Measurements from ENCODE around the gene SETBP1. TPM values are rescaled to one million over a fixed set of nuclear protein-coding genes. Genes with fewer than 3 reads are reported as not detected.

Gene SETBP1
- total RNA-seq, 1 experiment from 2014 or later, result 0.23 TPM

DNA sequence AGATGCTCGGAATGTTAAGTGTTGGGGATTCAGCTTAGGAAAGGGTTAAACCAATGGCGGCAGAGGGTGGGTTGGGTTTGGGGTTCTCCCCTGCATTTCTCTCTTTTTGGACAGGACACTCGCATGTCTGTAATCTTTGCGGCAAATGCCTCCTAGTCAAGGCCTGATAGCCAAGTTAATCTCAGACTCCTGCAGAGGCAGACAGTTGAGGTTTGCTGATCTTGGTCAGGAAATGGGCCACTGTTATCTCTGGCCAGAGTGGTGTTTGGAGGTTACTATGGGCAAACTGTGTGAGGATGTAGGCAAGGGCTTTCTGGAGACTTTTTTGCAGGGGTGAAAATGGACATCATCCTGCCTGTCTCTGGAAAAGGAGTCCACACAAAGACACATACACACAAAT, 188.8 kb downstream of the SETBP1 start:
- DNase-seq (ENCODE audit: low read depth, low spot score) (no peak), ATAC-seq (no peak)
- in situ Hi-C loops (cut with HindIII; ENCODE audit: low pct_unique_long_range_greater_than_20kb, low sequenced_read_pairs), result no loop called here
- Histone ChIP-seq H3K27me3 (ENCODE audit: control insufficient read depth, insufficient read depth, low read length) (no peaks in the 10 kb centered on the region), H3K36me3 (ENCODE audit: control insufficient read depth, insufficient read depth, low read length) (no peaks in the 10 kb centered on the region), H3K4me1 (ENCODE audit: control insufficient read depth, insufficient read depth, low read length) (no peaks in the 10 kb centered on the region), H3K9me3 (ENCODE audit: control insufficient read depth, insufficient read depth, low read depth, low read length) (no peaks in the 10 kb centered on the region), H3K4me3 (ENCODE audit: low read depth in 2 of 2, low read length in 2 of 2) (no peak overlapping the region), H3K27ac (ENCODE audit: low read length) (no peak overlapping the region)
- POLR2A ChIA-PET, result no interaction called here
- intact Hi-C loops (cut with micrococcal nuclease; ENCODE audit: unreplicated experiment), result no loop called here
- BruUV-seq (replicated peaks), result no TSS peak
- no peak for TF ChIP-seq POLR2AphosphoS5 (IDR thresholded peaks at IDR 0.05; ENCODE audit: low read depth, low read length)
- TF ChIP-seq, protein P1, sequence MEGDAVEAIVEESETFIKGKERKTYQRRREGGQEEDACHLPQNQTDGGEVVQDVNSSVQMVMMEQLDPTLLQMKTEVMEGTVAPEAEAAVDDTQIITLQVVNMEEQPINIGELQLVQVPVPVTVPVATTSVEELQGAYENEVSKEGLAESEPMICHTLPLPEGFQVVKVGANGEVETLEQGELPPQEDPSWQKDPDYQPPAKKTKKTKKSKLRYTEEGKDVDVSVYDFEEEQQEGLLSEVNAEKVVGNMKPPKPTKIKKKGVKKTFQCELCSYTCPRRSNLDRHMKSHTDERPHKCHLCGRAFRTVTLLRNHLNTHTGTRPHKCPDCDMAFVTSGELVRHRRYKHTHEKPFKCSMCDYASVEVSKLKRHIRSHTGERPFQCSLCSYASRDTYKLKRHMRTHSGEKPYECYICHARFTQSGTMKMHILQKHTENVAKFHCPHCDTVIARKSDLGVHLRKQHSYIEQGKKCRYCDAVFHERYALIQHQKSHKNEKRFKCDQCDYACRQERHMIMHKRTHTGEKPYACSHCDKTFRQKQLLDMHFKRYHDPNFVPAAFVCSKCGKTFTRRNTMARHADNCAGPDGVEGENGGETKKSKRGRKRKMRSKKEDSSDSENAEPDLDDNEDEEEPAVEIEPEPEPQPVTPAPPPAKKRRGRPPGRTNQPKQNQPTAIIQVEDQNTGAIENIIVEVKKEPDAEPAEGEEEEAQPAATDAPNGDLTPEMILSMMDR (IDR thresholded peaks at IDR 0.05), result no peak
- TF ChIP-seq, protein P2, sequence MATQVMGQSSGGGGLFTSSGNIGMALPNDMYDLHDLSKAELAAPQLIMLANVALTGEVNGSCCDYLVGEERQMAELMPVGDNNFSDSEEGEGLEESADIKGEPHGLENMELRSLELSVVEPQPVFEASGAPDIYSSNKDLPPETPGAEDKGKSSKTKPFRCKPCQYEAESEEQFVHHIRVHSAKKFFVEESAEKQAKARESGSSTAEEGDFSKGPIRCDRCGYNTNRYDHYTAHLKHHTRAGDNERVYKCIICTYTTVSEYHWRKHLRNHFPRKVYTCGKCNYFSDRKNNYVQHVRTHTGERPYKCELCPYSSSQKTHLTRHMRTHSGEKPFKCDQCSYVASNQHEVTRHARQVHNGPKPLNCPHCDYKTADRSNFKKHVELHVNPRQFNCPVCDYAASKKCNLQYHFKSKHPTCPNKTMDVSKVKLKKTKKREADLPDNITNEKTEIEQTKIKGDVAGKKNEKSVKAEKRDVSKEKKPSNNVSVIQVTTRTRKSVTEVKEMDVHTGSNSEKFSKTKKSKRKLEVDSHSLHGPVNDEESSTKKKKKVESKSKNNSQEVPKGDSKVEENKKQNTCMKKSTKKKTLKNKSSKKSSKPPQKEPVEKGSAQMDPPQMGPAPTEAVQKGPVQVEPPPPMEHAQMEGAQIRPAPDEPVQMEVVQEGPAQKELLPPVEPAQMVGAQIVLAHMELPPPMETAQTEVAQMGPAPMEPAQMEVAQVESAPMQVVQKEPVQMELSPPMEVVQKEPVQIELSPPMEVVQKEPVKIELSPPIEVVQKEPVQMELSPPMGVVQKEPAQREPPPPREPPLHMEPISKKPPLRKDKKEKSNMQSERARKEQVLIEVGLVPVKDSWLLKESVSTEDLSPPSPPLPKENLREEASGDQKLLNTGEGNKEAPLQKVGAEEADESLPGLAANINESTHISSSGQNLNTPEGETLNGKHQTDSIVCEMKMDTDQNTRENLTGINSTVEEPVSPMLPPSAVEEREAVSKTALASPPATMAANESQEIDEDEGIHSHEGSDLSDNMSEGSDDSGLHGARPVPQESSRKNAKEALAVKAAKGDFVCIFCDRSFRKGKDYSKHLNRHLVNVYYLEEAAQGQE (IDR thresholded peaks at IDR 0.05; ENCODE audit: insufficient read depth in 1 of 2, low read depth in 2 of 2, low read length in 1 of 2), result no peak
- no peak for TF ChIP-seq SIN3A (IDR thresholded peaks at IDR 0.05; ENCODE audit: borderline replicate concordance, insufficient read depth, low read depth, low read length)
- TF ChIP-seq TCF7L2 (IDR thresholded peaks at IDR 0.05; ENCODE audit: low read depth, low read length), result no peak
- CTCF ChIA-PET, result no interaction called here

DNA sequence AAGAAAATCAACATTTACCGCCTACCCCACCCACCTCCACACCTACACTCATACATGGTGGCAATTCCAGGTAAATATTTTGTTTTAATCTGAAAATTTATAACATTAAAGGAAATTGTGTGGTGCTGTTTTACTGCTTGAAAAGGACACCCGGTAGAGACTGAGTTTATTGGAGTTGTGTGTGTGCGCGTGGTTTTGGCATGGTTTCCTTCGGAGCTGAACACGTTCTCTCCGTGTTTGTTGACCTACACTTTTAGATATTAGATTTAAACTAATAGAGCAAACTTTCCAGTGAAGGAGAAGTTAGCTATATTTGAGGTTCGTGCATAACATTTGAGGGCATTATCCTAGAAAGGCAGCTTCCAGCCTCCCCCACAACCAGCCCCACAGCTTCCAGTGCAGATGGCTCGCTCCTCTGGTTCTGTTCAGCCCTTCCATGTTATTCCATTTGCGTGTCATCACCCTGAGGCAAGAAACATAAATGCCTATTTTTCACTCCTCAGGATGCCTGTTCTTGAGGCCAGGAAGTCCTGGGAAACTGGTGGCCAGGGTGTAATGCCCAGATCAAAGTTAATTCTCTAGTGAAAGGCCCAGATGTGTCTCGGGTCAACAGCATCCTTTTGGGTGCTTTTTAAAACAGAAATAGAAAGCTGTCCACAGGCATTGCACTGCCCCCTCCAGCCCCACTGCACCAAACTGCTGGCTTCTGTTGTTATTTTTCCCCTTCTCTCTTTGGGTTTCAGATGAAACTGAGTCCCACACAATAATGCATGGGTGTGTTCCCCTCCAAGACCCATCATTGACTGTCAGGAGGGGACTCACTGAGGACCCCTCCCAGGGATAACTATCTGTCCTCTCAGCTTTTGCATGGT, 190.2 kb downstream of the SETBP1 start:
- TF ChIP-seq TCF7L2 (IDR thresholded peaks at IDR 0.05; ENCODE audit: low read depth, low read length) (no peak), SIN3A (IDR thresholded peaks at IDR 0.05; ENCODE audit: borderline replicate concordance, insufficient read depth, low read depth, low read length) (no peak), POLR2AphosphoS5 (IDR thresholded peaks at IDR 0.05; ENCODE audit: low read depth, low read length) (no peak)
- TF ChIP-seq, protein P1 (IDR thresholded peaks at IDR 0.05), result no peak
- TF ChIP-seq, protein P2 (IDR thresholded peaks at IDR 0.05; ENCODE audit: insufficient read depth in 1 of 2, low read depth in 2 of 2, low read length in 1 of 2), result no peak
- Histone ChIP-seq H3K27ac (ENCODE audit: low read length) (no peak overlapping the region), H3K36me3 (ENCODE audit: control insufficient read depth, insufficient read depth, low read length) (no peaks in the 10 kb centered on the region), H3K4me3 (ENCODE audit: low read depth in 2 of 2, low read length in 2 of 2) (no peak overlapping the region), H3K4me1 (ENCODE audit: control insufficient read depth, insufficient read depth, low read length) (no peaks in the 10 kb centered on the region), H3K27me3 (ENCODE audit: control insufficient read depth, insufficient read depth, low read length) (no peaks in the 10 kb centered on the region), H3K9me3 (ENCODE audit: control insufficient read depth, insufficient read depth, low read depth, low read length) (no peaks in the 10 kb centered on the region)
- intact Hi-C loops (cut with micrococcal nuclease; ENCODE audit: unreplicated experiment), result no loop called here
- ChIA-PET POLR2A (no interaction called here), CTCF (no interaction called here)
- no TSS peak for BruUV-seq (replicated peaks)
- no peak for ATAC-seq
- DNase-seq (ENCODE audit: low read depth, low spot score), result no peak
- in situ Hi-C loops (cut with HindIII; ENCODE audit: low pct_unique_long_range_greater_than_20kb, low sequenced_read_pairs), result no loop called here
